GM23338 (cell line): ENCODE data around the gene COL5A2. TPM values are rescaled to one million over a fixed set of nuclear protein-coding genes. Genes with fewer than 3 reads are reported as not detected.

ENCODE experiments used
- ATAC-seq: fragments of 200-7000 bp; cut with Tn5 transposase; 3 replicates; pipeline ENCODE4 v1.9.1; 2020
- DNase-seq: peaks from one replicate; pipeline ENCODE4 v3.0.0-alpha.2; 2015; ENCODE audit warnings: low spot score
- H2AFZ ChIP-seq: fragments of 200-600 bp; sonication (generic); 2 replicates; pipeline ENCODE4 v1.8.0; 2016; ENCODE audit warnings: antibody characterized with exemption, mild to moderate bottlenecking, moderate library complexity
- H3F3A ChIP-seq: fragments of 200-600 bp; sonication (generic); replicated peaks from 2 replicates; pipeline ENCODE4 v1.8.0; 2017; ENCODE audit warnings: antibody characterized with exemption, mixed run types, low read depth
- H3K27ac ChIP-seq: fragments of 200-600 bp; sonication (generic); 2 replicates; pipeline ENCODE4 v1.6.1; 2016; ENCODE audit warnings: low read depth
- H3K27me3 ChIP-seq: fragments of 200-600 bp; sonication (generic); 2 replicates; pipeline ENCODE4 v1.8.0; 2016; ENCODE audit warnings: mild to moderate bottlenecking, mixed run types, moderate library complexity; ENCODE audit not compliant: insufficient read depth
- H3K36me3 ChIP-seq: fragments of 200-600 bp; sonication (generic); 2 replicates; pipeline ENCODE4 v1.8.0; 2016; ENCODE audit warnings: mild to moderate bottlenecking; ENCODE audit not compliant: insufficient read depth
- H3K4me1 ChIP-seq: fragments of 200-600 bp; sonication (generic); 2 replicates; pipeline ENCODE4 v1.8.0; 2016; ENCODE audit warnings: mild to moderate bottlenecking, moderate library complexity; ENCODE audit not compliant: insufficient read depth
- H3K4me2 ChIP-seq: fragments of 200-600 bp; sonication (generic); 2 replicates; pipeline ENCODE4 v1.7.1; 2017; ENCODE audit warnings: mixed run types
- H3K4me3 ChIP-seq: fragments of 200-600 bp; sonication (generic); 2 replicates; pipeline ENCODE4 v1.6.1; 2016; ENCODE audit warnings: mixed run types
- H3K79me2 ChIP-seq: fragments of 200-600 bp; sonication (generic); replicated peaks from 2 replicates; pipeline ENCODE4 v1.8.0; 2017; ENCODE audit warnings: mild to moderate bottlenecking; ENCODE audit not compliant: insufficient read depth
- H3K9me2 ChIP-seq: fragments of 200-600 bp; sonication (generic); 2 replicates; pipeline ENCODE4 v1.8.0; 2017; ENCODE audit not compliant: insufficient read depth
- H4K20me1 ChIP-seq: fragments of 200-600 bp; sonication (generic); replicated peaks from 2 replicates; pipeline ENCODE4 v1.8.0; 2017; ENCODE audit warnings: mild to moderate bottlenecking; ENCODE audit not compliant: insufficient read depth
- H3K27ac Mint-ChIP-seq: 2 replicates; pipeline ENCODE4 v1.8.0; 2020; ENCODE audit warnings: inconsistent platforms, mild to moderate bottlenecking, moderate library complexity, mixed read lengths
- H3K27me3 Mint-ChIP-seq: 3 replicates; pipeline ENCODE4 v1.8.0; 2022; ENCODE audit warnings: low read depth, mild to moderate bottlenecking, moderate library complexity, mixed read lengths, inconsistent platforms; ENCODE audit not compliant: insufficient read depth, poor library complexity
- H3K36me3 Mint-ChIP-seq: 3 replicates; pipeline ENCODE4 v1.8.0; 2021; ENCODE audit warnings: low read depth, mild to moderate bottlenecking, inconsistent platforms, moderate library complexity, mixed read lengths
- H3K4me1 Mint-ChIP-seq: 3 replicates; pipeline ENCODE4 v1.8.0; 2020; ENCODE audit warnings: mild to moderate bottlenecking, inconsistent platforms, mixed read lengths
- H3K4me3 Mint-ChIP-seq: 3 replicates; pipeline ENCODE4 v1.8.0; 2021; ENCODE audit warnings: moderate library complexity, mild to moderate bottlenecking, inconsistent platforms, mixed read lengths
- H3K9me3 Mint-ChIP-seq: 3 replicates; pipeline ENCODE4 v1.8.0; 2020; ENCODE audit warnings: moderate library complexity, mild to moderate bottlenecking, inconsistent platforms, mixed read lengths
- CREB1 ChIP-seq: fragments of 250-450 bp; sonication (Bioruptor Pico); IDR thresholded peaks from 2 replicates; pipeline ENCODE4 v1.5.0; 2020; ENCODE audit warnings: low read depth, mild to moderate bottlenecking, moderate library complexity
- CTCF ChIP-seq, 2 experiments: fragments of 200-600 bp in 1 of 2; sonication (generic) in 1 of 2; conservative IDR thresholded peaks; 2 replicates each; pipeline versions ENCODE4 v1.5.1 to v1.6.1; 2016 to 2017; ENCODE audit warnings: antibody characterized with exemption in 2 of 2, low read depth in 2 of 2, mild to moderate bottlenecking in 2 of 2, moderate library complexity in 1 of 2
- ETS1 ChIP-seq: IDR thresholded peaks from 2 replicates; pipeline ENCODE4 v1.6.1; 2016; ENCODE audit warnings: antibody characterized with exemption
- EZH2 ChIP-seq: fragments of 200-600 bp; sonication (generic); IDR thresholded peaks from one replicate; pipeline ENCODE4 v1.8.0; 2017; ENCODE audit warnings: antibody characterized with exemption, mild to moderate bottlenecking, low read depth; ENCODE audit not compliant: unreplicated experiment
- EZH2phosphoT487 ChIP-seq: fragments of 200-600 bp; sonication (generic); IDR thresholded peaks from one replicate; pipeline ENCODE4 v1.8.1; 2018; ENCODE audit warnings: antibody characterized with exemption; ENCODE audit not compliant: unreplicated experiment
- JUNB ChIP-seq: IDR thresholded peaks from one replicate; pipeline ENCODE4 v1.6.1; 2016; ENCODE audit warnings: antibody characterized with exemption; ENCODE audit not compliant: unreplicated experiment
- NANOG ChIP-seq: IDR thresholded peaks from 2 replicates; pipeline ENCODE4 v1.6.1; 2016; ENCODE audit warnings: antibody characterized with exemption, borderline replicate concordance
- POLR2AphosphoS5 ChIP-seq: IDR thresholded peaks from 2 replicates; pipeline ENCODE4 v1.6.1; 2016; ENCODE audit warnings: antibody characterized with exemption, low read depth
- REST ChIP-seq: IDR thresholded peaks from one replicate; pipeline ENCODE4 v1.6.1; 2018; ENCODE audit warnings: antibody characterized with exemption; ENCODE audit not compliant: unreplicated experiment
- STAT1 ChIP-seq: IDR thresholded peaks from one replicate; pipeline ENCODE4 v1.6.1; 2016; ENCODE audit warnings: antibody characterized with exemption; ENCODE audit not compliant: unreplicated experiment
- ZNF114 ChIP-seq: fragments of 250-450 bp; sonication (Bioruptor Pico); IDR thresholded peaks from 2 replicates; pipeline ENCODE4 v1.5.0; 2020; ENCODE audit warnings: mild to moderate bottlenecking, moderate library complexity
- ZNF331 ChIP-seq: fragments of 250-450 bp; sonication (Bioruptor Pico); IDR thresholded peaks from 2 replicates; pipeline ENCODE4 v1.5.0; 2020; ENCODE audit warnings: low read depth, mild to moderate bottlenecking, moderate library complexity
- polyA plus RNA-seq: library from polyadenylated mRNA; unstranded; fragments of >200 nt; fragmentation: Nextera tagmentation; extraction: Ambion mirVana; gene quantifications from 2 replicates; pipeline ENCODE4 v1.2.1, GENCODE V29; 2016
- total RNA-seq: library from RNA; depleted of rRNA; stranded (reverse); fragments of >200 nt; shearing (Covaris generic); gene quantifications from 2 replicates; pipeline ENCODE4 v1.2.3, GENCODE V29; 2014

The COL5A2 gene
- total and polyA plus RNA-seq, 2 experiments from 2014 or later, result 6.7 to 19.7 TPM

- Histone ChIP-seq H2AFZ (no peak overlapping the region), H3K9me2 (no peaks in the 10 kb centered on the region), H3K79me2 (no peaks in the 10 kb centered on the region), H3K4me1 (peaks cover 4% of the 10 kb centered on the region; the same call in 1 of the 2 replicates), H3K27ac (no peak overlapping the region), H3K4me3 (no peak overlapping the region), H3K27me3 (no peaks in the 10 kb centered on the region), H4K20me1 (no peaks in the 10 kb centered on the region), H3K36me3 (no peaks in the 10 kb centered on the region), H3K4me2 (no peak overlapping the region), H3F3A (no peaks in the 10 kb centered on the region)
- TF ChIP-seq REST (no peak), JUNB (no peak), POLR2AphosphoS5 (no peak), CREB1 (no peak), STAT1 (no peak), ZNF331 (no peak), EZH2phosphoT487 (no peak)
- Mint-ChIP-seq H3K27ac (no peak overlapping the region), H3K9me3 (peaks cover 4% of the 10 kb centered on the region; the same call in 1 of the 3 replicates), H3K27me3 (no peaks in the 10 kb centered on the region), H3K36me3 (0 out of 3 replicates have a peak, but pooled peaks cover 1% of the 10 kb centered on the region), H3K4me3 (no peak overlapping the region), H3K4me1 (peaks cover 3% of the 10 kb centered on the region; the same call in 1 of the 3 replicates)
- DNase-seq (no peak), ATAC-seq (no peak)
These were observed 11.1 kb upstream of the COL5A2 start for GRCh38 chr2:189190685-189191084.

GRCh38 chr2:189188115-189188805 is 8.7 kb upstream of the COL5A2 start:
- H3K27ac Mint-ChIP-seq, result no peak overlapping the region
- Histone ChIP-seq H3K4me2 (no peak overlapping the region), H3K36me3 (no peaks in the 10 kb centered on the region), H3F3A (no peaks in the 10 kb centered on the region), H3K9me2 (no peaks in the 10 kb centered on the region), H3K4me1 (peaks cover 4% of the 10 kb centered on the region; the same call in 1 of the 2 replicates), H3K4me3 (no peak overlapping the region), H3K27me3 (no peaks in the 10 kb centered on the region), H4K20me1 (no peaks in the 10 kb centered on the region), H3K79me2 (no peaks in the 10 kb centered on the region), H2AFZ (peak overlapping the region; percentile 47; the same call in 1 of the 2 replicates), H3K27ac (no peak overlapping the region)
- no peaks in the 10 kb centered on the region for H3K27me3 Mint-ChIP-seq
- DNase-seq (no peak), ATAC-seq (no peak)
- no peaks in the 10 kb centered on the region for H3K36me3 Mint-ChIP-seq
- H3K9me3 Mint-ChIP-seq, result no peaks in the 10 kb centered on the region
- peaks cover 3% of the 10 kb centered on the region; the same call in 1 of the 3 replicates for H3K4me1 Mint-ChIP-seq
- H3K4me3 Mint-ChIP-seq, result no peak overlapping the region
- TF ChIP-seq CTCF (conservative IDR thresholded peaks at IDR 0.05; ENCODE audit: low read depth in 2 of 2) (no peak), ETS1 (no peak), STAT1 (no peak), CREB1 (no peak), POLR2AphosphoS5 (no peak), ZNF331 (no peak), EZH2phosphoT487 (no peak), NANOG (no peak), JUNB (no peak), EZH2 (no peak), ZNF114 (no peak)
